Neural progenitor cell (in vitro differentiated cells): ENCODE measurements around the gene GALNT17. TPM values are rescaled to one million over a fixed set of nuclear protein-coding genes. Genes with fewer than 3 reads are reported as not detected.

ENCODE experiments used
- DNase-seq: peaks from one replicate; pipeline ENCODE4 v3.0.0-alpha.2; 2016; ENCODE audit warnings: low spot score
- H2AFZ ChIP-seq: fragments of 200-600 bp; sonication (generic); replicated peaks from 2 replicates; pipeline ENCODE4 v1.6.1; 2016; ENCODE audit warnings: antibody characterized with exemption
- H3F3A ChIP-seq: fragments of 200-600 bp; sonication (generic); 2 replicates; pipeline ENCODE4 v1.6.1; 2016; ENCODE audit warnings: antibody characterized with exemption, low read depth
- H3K27ac ChIP-seq: fragments of 200-600 bp; sonication (generic); 2 replicates; pipeline ENCODE4 v1.5.1; 2016; ENCODE audit warnings: mild to moderate bottlenecking
- H3K27me3 ChIP-seq: fragments of 200-600 bp; sonication (generic); 2 replicates; pipeline ENCODE4 v1.6.1; 2016; ENCODE audit warnings: mild to moderate bottlenecking, moderate library complexity
- H3K36me3 ChIP-seq: fragments of 200-600 bp; sonication (generic); 2 replicates; pipeline ENCODE4 v1.5.1; 2016
- H3K4me1 ChIP-seq: fragments of 200-600 bp; sonication (generic); 2 replicates; pipeline ENCODE4 v1.6.1; 2016; ENCODE audit warnings: mixed run types
- H3K4me2 ChIP-seq: fragments of 200-600 bp; sonication (generic); 2 replicates; pipeline ENCODE4 v1.6.1; 2016
- H3K4me3 ChIP-seq: fragments of 200-600 bp; sonication (generic); 2 replicates; pipeline ENCODE4 v1.5.1; 2016
- H3K79me2 ChIP-seq: fragments of 200-600 bp; sonication (generic); 2 replicates; pipeline ENCODE4 v1.6.1; 2016; ENCODE audit warnings: low read depth
- H3K9ac ChIP-seq: fragments of 200-600 bp; sonication (generic); 2 replicates; pipeline ENCODE4 v1.6.1; 2016
- H3K9me3 ChIP-seq: fragments of 200-600 bp; sonication (generic); 2 replicates; pipeline ENCODE4 v1.5.1; 2016; ENCODE audit warnings: low read depth
- H4K20me1 ChIP-seq: fragments of 200-600 bp; sonication (generic); 2 replicates; pipeline ENCODE4 v1.6.1; 2016; ENCODE audit warnings: low read depth
- H3K27ac Mint-ChIP-seq: 3 replicates; pipeline ENCODE4 v1.8.0; 2021; ENCODE audit warnings: mixed read lengths
- H3K27me3 Mint-ChIP-seq: 2 replicates; pipeline ENCODE4 v1.8.0; 2022; ENCODE audit warnings: low read depth, mild to moderate bottlenecking, inconsistent platforms, moderate library complexity, mixed read lengths; ENCODE audit not compliant: insufficient read depth
- H3K36me3 Mint-ChIP-seq: 3 replicates; pipeline ENCODE4 v1.8.0; 2021; ENCODE audit warnings: mixed read lengths
- H3K4me1 Mint-ChIP-seq: 3 replicates; pipeline ENCODE4 v1.8.0; 2021; ENCODE audit warnings: mixed read lengths
- H3K4me3 Mint-ChIP-seq: 3 replicates; pipeline ENCODE4 v1.8.0; 2021; ENCODE audit warnings: mild to moderate bottlenecking, moderate library complexity, mixed read lengths
- H3K9me3 Mint-ChIP-seq: 3 replicates; pipeline ENCODE4 v1.8.0; 2020; ENCODE audit warnings: mixed read lengths
- EZH2 ChIP-seq: fragments of 200-600 bp; sonication (generic); IDR thresholded peaks from 2 replicates; pipeline ENCODE4 v1.6.1; 2017; ENCODE audit warnings: antibody characterized with exemption, mild to moderate bottlenecking, moderate library complexity
- EZH2phosphoT487 ChIP-seq: fragments of 200-600 bp; sonication (generic); IDR thresholded peaks from 2 replicates; pipeline ENCODE4 v1.6.1; 2017; ENCODE audit warnings: antibody characterized with exemption
- total RNA-seq: library from RNA; depleted of rRNA; stranded (reverse); fragments of >200 nt; gene quantifications from 2 replicates; pipeline ENCODE4 v1.2.3, GENCODE V29; 2015; ENCODE audit warnings: low replicate concordance
- TF ChIP-seq, protein P1 (sequence below): fragments of 200-600 bp; sonication (generic); IDR thresholded peaks from 2 replicates; pipeline ENCODE4 v1.5.1; 2017; ENCODE audit warnings: antibody characterized with exemption, mild to moderate bottlenecking

GALNT17 gene
- 17.1 and 23.0 TPM in 2 replicates for total RNA-seq

GRCh38 chr7:71132127-71132376 lies at the start of gene GALNT17:
Gene GALNT17, plus strand, starts transcription at chr7:71132144.
- no peak within 1 kb of the TSS for H3K27ac Mint-ChIP-seq
- H3F3A ChIP-seq, result peaks cover 21% of the 10 kb centered on the region
- no peak for DNase-seq
- H3K4me1 ChIP-seq, result peaks cover 12% of the 10 kb centered on the region
- H3K27ac ChIP-seq, result peak within 1 kb of the TSS; percentile 61
- peaks cover 32% of the 10 kb centered on the region for H3K4me1 Mint-ChIP-seq
- H3K79me2 ChIP-seq, result peaks cover 55% of the 10 kb centered on the region
- peak within 1 kb of the TSS; percentile 84 for H2AFZ ChIP-seq
- no peaks in the 10 kb centered on the region for H3K36me3 Mint-ChIP-seq
- H3K36me3 ChIP-seq, result no peaks in the 10 kb centered on the region
- H3K9me3 Mint-ChIP-seq, result no peaks in the 10 kb centered on the region
- H3K4me2 ChIP-seq, result peak within 1 kb of the TSS; percentile 94
- TF ChIP-seq EZH2 (no peak), EZH2phosphoT487 (no peak)
- TF ChIP-seq, protein P1, sequence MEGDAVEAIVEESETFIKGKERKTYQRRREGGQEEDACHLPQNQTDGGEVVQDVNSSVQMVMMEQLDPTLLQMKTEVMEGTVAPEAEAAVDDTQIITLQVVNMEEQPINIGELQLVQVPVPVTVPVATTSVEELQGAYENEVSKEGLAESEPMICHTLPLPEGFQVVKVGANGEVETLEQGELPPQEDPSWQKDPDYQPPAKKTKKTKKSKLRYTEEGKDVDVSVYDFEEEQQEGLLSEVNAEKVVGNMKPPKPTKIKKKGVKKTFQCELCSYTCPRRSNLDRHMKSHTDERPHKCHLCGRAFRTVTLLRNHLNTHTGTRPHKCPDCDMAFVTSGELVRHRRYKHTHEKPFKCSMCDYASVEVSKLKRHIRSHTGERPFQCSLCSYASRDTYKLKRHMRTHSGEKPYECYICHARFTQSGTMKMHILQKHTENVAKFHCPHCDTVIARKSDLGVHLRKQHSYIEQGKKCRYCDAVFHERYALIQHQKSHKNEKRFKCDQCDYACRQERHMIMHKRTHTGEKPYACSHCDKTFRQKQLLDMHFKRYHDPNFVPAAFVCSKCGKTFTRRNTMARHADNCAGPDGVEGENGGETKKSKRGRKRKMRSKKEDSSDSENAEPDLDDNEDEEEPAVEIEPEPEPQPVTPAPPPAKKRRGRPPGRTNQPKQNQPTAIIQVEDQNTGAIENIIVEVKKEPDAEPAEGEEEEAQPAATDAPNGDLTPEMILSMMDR, result no peak
- peak within 1 kb of the TSS; percentile 91 for H3K4me3 ChIP-seq
- H3K4me3 Mint-ChIP-seq, result peak within 1 kb of the TSS; percentile 89
- peaks cover 38% of the 10 kb centered on the region for H4K20me1 ChIP-seq
- H3K9me3 ChIP-seq, result no peaks in the 10 kb centered on the region
- H3K9ac ChIP-seq, result no peak within 1 kb of the TSS
- H3K27me3 ChIP-seq, result peaks cover 31% of the 10 kb centered on the region
- peaks cover 28% of the 10 kb centered on the region for H3K27me3 Mint-ChIP-seq

DNA sequence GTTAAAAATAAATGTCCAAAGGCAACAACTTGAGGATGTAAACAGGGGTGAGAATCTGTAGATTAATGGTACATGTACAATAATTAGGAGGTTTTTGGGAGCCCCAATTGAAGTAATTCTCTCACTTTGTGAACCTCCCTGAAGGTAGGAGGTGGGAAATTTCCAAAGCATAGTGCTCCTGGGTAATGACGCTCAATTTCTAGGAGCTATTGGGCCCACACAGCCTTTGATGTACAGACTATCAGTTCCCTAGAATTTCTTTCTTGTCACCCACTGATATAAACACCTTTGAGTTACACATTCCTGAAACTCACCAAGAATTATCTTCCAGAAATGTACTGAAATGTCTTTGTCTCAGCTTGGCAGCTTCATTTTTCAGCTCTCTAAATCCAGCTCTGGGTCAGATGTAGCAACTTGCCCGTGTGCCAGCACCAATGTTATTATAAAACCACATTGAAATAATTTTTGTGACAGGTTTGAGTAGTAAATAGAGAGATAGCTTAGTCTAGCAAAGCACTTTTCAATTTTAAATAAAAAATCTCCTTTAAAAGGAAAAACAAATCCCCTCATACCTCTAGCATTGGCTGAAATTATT lies 36.6 kb upstream of the GALNT17 start:
- Histone ChIP-seq H3K4me1 (no peaks in the 10 kb centered on the region), H3K4me3 (no peak overlapping the region), H3K79me2 (no peaks in the 10 kb centered on the region), H3F3A (no peaks in the 10 kb centered on the region), H3K27me3 (no peaks in the 10 kb centered on the region), H3K27ac (no peak overlapping the region), H4K20me1 (no peaks in the 10 kb centered on the region), H2AFZ (no peak overlapping the region), H3K36me3 (no peaks in the 10 kb centered on the region), H3K9me3 (peaks cover 4% of the 10 kb centered on the region), H3K4me2 (no peak overlapping the region), H3K9ac (no peak overlapping the region)
- Mint-ChIP-seq H3K4me3 (no peak overlapping the region), H3K27ac (no peak overlapping the region), H3K9me3 (peaks cover 4% of the 10 kb centered on the region), H3K27me3 (no peaks in the 10 kb centered on the region), H3K36me3 (peaks cover 2% of the 10 kb centered on the region), H3K4me1 (no peaks in the 10 kb centered on the region)
- TF ChIP-seq EZH2 (no peak), EZH2phosphoT487 (no peak)
- DNase-seq, result no peak

GRCh38 chr7:71096351-71096750 lies 35.6 kb upstream of the GALNT17 start:
- Histone ChIP-seq H3K9ac (no peak overlapping the region), H4K20me1 (no peaks in the 10 kb centered on the region), H3K4me2 (no peak overlapping the region), H3K4me1 (no peaks in the 10 kb centered on the region), H3F3A (no peaks in the 10 kb centered on the region), H3K27ac (no peak overlapping the region), H3K4me3 (no peak overlapping the region), H2AFZ (peak overlapping the region; percentile 66), H3K27me3 (no peaks in the 10 kb centered on the region), H3K36me3 (no peaks in the 10 kb centered on the region), H3K9me3 (peaks cover 4% of the 10 kb centered on the region), H3K79me2 (no peaks in the 10 kb centered on the region)
- Mint-ChIP-seq H3K36me3 (peaks cover 2% of the 10 kb centered on the region), H3K4me1 (no peaks in the 10 kb centered on the region), H3K9me3 (peaks cover 7% of the 10 kb centered on the region), H3K4me3 (no peak overlapping the region), H3K27ac (no peak overlapping the region), H3K27me3 (no peaks in the 10 kb centered on the region)
- no peak for TF ChIP-seq EZH2
- TF ChIP-seq EZH2phosphoT487, result no peak
- TF ChIP-seq, protein P1, result no peak
- DNase-seq, result no peak

- H2AFZ ChIP-seq, result no peak overlapping the region
- H3K27me3 ChIP-seq, result no peaks in the 10 kb centered on the region
- TF ChIP-seq, protein P1, result no peak
- TF ChIP-seq EZH2, result no peak
- TF ChIP-seq EZH2phosphoT487, result no peak
- peaks cover 2% of the 10 kb centered on the region for H3K27me3 Mint-ChIP-seq
- no peak for DNase-seq
- H3K4me1 ChIP-seq, result no peaks in the 10 kb centered on the region
- H3F3A ChIP-seq, result no peaks in the 10 kb centered on the region
- no peaks in the 10 kb centered on the region for H4K20me1 ChIP-seq
- H3K4me2 ChIP-seq, result no peak overlapping the region
- H3K27ac ChIP-seq, result no peak overlapping the region
- no peak overlapping the region for H3K27ac Mint-ChIP-seq
- H3K9ac ChIP-seq, result no peak overlapping the region
- no peak overlapping the region for H3K4me3 Mint-ChIP-seq
- no peak overlapping the region for H3K4me3 ChIP-seq
- H3K79me2 ChIP-seq, result no peaks in the 10 kb centered on the region
- H3K36me3 Mint-ChIP-seq, result no peaks in the 10 kb centered on the region
- H3K36me3 ChIP-seq, result no peaks in the 10 kb centered on the region
- H3K9me3 Mint-ChIP-seq, result peaks cover 4% of the 10 kb centered on the region
- H3K4me1 Mint-ChIP-seq, result no peaks in the 10 kb centered on the region
- H3K9me3 ChIP-seq, result no peaks in the 10 kb centered on the region
Observed at GRCh38 chr7:71106226-71106625, 25.7 kb upstream of the GALNT17 start.
